Measurements from ENCODE around the gene GBA2.

GBA2 gene

DNA sequence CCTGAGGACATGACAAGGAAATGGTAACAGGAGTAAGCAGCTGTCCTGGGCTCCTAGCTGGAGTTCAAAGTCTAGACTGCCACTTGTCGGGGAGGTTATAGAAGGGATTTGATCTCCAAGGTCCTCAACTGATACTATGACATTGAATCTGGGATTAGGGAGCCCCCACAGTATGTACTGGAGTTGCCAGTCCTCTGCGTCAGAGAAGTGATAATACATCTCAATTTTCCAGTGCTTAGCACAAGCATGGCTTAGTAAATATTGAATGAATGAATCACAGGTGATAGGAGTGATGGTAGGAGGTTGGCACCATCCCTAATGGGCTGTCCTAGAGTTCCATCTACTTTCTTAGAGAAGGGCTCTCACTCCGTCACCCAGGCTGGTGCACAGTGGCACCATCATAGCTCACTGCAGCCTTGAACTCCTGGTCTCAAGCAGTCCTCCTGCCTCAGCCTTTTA lies 53.1 kb downstream of the GBA2 start:
- no peak for DNase-seq (ENCODE audit: low read depth in 4 of 4, low spot score in 1 of 4)

DNA sequence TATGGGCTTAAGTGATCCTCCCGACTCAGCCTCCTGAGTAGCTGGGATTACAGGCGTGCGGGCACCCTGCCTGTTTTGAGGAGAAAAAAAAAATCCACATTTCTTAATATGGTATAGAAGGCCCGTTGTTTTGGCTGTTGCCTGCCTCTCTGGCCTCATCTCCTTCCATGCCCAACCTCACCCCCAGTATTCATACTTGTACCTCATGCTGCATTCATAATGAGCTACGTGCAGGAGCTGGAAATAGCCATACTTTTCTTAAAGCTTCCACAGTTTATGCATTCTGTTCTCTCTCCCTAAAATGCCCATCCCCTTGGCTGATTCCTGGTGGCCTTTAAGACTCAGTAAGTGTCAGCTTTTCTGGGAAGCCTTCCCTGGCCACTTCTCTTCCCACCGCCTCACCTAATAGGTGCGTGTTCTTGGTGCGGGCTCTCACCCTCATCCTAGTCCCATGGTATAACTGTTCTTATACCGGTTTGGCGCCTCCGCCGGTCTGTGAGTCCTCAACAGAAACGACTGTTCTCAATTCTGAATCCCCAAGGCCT lies 57.2 kb downstream of the GBA2 start:
- DNase-seq (ENCODE audit: low read depth in 4 of 4, low spot score in 1 of 4), result no peak

DNA sequence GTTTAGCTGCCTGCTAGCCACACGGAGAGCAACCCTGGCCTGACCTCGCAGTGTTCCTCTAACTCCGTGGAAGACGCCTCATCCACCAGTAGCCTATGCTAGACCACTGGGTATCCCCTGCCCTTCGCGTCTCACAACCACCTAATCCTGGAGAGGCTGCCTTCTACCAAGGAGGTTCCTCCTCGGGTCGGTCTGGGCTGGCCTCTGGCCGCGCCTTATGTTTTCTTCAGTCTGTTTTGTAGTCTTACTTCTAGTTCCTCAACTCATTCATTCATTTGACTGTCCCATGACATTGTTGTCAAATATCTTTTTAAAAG lies 57.7 kb downstream of the GBA2 start:
- DNase-seq (ENCODE audit: low read depth in 4 of 4, low spot score in 1 of 4), result no peak

DNA sequence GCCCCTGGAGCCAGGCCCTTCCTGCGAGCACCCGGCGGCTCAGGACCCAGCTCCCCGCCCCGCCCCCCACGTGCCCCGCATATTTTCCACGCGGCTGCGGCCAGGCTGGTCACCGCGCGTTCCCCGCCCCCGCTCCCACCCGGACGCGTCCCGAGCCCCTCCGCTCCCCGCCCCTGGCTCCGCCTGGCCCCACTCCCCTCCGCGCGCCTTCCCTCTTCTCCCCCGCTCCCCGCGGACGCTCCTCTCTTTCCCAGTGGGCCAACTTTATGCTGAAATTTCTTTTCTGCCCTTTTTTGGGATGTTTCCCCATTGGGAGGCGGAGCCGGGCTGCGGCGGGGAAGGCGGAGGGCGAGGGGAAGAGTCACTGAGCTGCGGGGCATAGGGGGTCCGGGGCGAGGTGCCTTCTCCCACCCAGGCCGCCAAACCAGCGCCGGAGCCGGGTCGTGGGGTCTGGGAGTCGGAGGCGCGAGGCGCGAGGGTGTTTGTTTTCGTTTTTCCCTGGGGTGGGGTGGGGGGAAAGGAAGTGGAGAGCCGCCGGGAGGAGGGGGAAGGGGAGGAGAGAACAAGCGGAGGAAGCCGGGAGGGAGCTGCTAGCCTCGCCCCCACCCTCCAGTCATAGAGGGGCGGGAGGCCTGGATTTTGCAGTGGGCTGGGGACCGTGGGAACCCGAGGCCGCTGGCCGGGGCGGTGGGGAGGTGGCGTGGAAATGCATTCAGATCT lies 58.3 kb downstream of the GBA2 start:
- DNase-seq (ENCODE audit: low read depth in 4 of 4, low spot score in 1 of 4), result no peak

DNA sequence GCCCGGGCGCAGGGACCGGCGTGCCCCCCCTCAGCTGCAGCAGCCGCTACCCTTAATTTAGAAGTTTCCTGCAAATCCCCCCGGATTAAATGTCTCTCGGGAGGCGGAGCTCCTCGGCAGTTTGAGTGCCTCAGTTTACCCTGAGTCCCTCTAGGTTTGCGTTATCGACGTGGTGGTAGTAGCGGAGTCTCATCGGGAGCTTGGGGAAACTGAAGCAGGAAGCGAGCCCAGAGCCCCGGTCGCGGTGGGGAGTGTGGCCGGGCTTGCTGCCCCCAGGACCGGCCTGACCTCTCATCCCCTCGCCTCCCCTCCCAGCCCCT lies 58.8 kb downstream of the GBA2 start:
- DNase-seq (ENCODE audit: low read depth in 4 of 4, low spot score in 1 of 4), result no peak

DNA sequence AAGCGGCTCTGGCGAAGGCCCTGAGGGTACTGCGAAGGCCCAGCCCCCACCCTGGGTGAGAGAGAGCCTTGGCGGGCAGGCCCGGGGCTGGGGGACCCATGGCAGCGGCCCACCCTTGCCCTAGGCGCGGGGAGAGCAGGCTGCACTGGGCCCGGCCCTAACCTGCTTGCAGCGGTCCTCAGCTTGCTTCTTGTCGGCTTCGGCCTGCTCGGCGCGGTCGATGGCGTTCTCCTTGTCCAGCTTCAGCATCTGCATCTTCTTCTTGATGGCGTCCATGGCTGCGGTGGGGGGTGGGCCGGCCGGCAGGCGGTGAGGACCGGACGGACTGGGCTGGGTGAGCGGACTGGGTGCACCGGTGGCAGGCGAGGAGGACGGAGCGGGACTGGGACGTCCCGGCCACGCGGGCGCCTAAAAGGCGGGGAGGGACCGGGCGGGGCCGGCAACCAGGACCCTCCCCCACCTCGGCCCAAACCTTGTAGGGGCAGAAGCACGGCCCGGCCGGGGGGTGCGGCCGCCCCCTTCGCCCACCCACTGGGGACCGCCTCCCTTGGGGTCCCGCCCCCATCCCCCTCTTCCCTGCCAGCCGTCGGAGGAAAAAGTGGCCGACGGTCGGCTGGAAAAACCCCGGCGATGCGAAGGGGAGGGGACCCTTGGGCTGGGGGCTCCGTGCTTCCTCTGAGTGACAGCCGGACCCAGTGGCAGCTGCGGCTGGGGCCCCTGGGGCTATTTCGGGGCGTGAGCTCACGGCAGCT lies 59.3 kb downstream of the GBA2 start, which contains the start of gene TPM2:
TSS of gene TPM2 (minus strand) at position 384 of the 752 bp plus-strand sequence. CDS start at position 276, 108 bp downstream.
- DNase-seq (ENCODE audit: low read depth in 4 of 4, low spot score in 1 of 4), result no peak

DNA sequence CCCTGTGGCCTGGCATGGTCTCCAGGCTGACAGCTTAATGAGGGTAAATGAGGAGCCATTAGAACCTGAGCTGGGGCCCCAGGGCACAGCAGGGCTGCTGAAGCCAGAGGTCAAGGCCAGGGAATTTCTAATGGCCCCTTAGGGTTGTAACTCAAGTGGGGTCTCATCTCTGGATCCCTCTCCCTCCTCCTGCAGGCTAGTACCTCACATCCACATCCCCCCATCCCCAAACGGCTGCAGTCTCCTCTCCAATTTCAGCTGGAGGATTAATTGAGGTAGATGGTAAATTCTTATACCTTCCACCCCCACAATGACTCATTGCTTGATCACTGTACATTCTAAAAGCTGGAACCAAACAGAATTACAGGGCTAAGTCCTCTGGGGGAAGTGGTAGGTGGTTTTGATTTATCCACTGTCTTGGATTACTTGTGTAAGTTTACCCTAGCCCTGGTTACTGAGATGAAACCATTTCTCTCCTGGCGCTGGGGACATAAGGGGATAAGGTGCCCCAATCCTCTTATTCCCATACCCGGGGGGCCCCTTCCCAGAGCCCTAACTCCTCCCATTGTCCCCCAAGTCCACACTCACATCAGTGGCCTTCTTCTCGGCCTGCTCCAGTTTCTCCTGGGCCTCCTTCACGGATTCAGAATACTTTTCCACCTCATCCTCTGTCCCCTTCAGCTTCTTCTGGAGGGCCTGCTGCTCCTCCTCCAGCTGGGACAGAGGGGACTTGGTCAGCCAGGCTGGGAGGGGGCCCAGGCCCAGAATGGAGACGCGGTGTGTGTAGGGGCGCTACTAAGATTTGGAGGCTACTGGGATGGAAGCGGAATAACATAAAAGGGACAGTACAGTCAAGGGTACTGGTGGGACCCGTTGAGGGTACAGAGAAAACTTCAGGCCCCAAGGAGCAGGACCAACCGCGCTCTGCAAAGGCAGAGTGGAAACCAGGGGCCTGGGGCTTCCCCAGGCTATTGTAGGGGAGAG lies 60.2 kb downstream of the GBA2 start:
- no peak for DNase-seq (ENCODE audit: low read depth in 4 of 4, low spot score in 1 of 4)

DNA sequence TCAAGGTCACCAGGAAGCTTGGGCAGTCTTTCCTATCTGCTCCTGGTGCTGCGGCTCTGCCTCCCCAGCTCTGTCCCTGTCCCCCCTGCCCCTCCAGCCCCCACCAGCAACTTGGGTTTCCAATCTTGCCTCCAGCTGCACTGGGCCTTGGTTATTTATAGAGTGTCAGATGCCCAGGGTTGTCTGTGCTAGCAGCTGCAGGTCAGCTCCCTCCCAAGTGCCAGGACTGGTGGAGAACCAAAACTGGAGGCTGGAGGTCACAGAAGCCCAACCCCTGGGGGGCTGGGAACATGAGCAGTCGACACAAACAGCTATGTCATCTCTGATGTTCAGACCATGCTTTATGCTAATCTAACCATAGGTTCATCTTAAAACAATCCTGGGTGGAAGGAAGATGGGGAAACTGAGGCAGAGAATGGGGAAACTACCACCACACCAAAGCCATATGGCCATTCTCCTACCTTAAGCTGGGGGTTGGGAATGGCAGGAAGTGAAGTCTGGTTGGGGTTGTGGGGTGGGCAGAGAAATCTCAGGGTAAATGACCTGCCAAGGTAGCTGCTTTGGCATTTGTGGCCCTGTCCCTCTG lies 61.0 kb downstream of the GBA2 start:
- DNase-seq (ENCODE audit: low read depth in 4 of 4, low spot score in 1 of 4), result no peak

DNA sequence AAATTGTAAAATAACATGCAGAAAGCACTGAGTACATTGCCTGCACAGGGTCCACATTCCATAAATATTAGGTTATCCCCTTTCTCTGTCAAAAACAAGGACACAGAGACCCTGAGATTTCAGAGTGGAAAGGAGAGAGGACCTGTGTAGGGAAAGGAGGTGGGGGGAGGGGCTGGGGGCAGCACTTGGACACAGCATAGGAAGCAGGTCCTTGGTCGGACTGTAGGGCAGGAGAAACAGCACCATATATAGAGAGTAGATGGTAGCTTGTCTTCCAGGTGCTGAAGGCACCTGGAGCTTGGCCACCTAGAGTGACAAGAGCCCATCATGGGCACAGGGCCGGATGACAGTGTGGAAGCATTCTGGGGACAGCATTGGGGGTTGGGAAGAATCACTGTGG lies 61.7 kb downstream of the GBA2 start:
- DNase-seq (ENCODE audit: low read depth in 4 of 4, low spot score in 1 of 4), result no peak

Data from stimulated activated CD4-positive, alpha-beta T cell treated with anti-CD3 and anti-CD28 coated beads, Interleukin-1b, Interleukin-23, amount 100 ng/mL, for 24 hours (primary cell).